GM23338 (cell line): ENCODE results near the gene VMO1. TPM values are rescaled to one million over a fixed set of nuclear protein-coding genes. Genes with fewer than 3 reads are reported as not detected.

Experiments
- ATAC-seq: fragments of 200-7000 bp; cut with Tn5 transposase; 3 replicates; pipeline ENCODE4 v1.9.1; 2020
- DNase-seq: peaks from one replicate; pipeline ENCODE4 v3.0.0-alpha.2; 2015; ENCODE audit warnings: low spot score
- H2AFZ ChIP-seq: fragments of 200-600 bp; sonication (generic); 2 replicates; pipeline ENCODE4 v1.8.0; 2016; ENCODE audit warnings: antibody characterized with exemption, mild to moderate bottlenecking, moderate library complexity
- H3F3A ChIP-seq: fragments of 200-600 bp; sonication (generic); replicated peaks from 2 replicates; pipeline ENCODE4 v1.8.0; 2017; ENCODE audit warnings: antibody characterized with exemption, mixed run types, low read depth
- H3K27ac ChIP-seq: fragments of 200-600 bp; sonication (generic); 2 replicates; pipeline ENCODE4 v1.6.1; 2016; ENCODE audit warnings: low read depth
- H3K27me3 ChIP-seq: fragments of 200-600 bp; sonication (generic); 2 replicates; pipeline ENCODE4 v1.8.0; 2016; ENCODE audit warnings: mild to moderate bottlenecking, mixed run types, moderate library complexity; ENCODE audit not compliant: insufficient read depth
- H3K36me3 ChIP-seq: fragments of 200-600 bp; sonication (generic); 2 replicates; pipeline ENCODE4 v1.8.0; 2016; ENCODE audit warnings: mild to moderate bottlenecking; ENCODE audit not compliant: insufficient read depth
- H3K4me1 ChIP-seq: fragments of 200-600 bp; sonication (generic); 2 replicates; pipeline ENCODE4 v1.8.0; 2016; ENCODE audit warnings: mild to moderate bottlenecking, moderate library complexity; ENCODE audit not compliant: insufficient read depth
- H3K4me2 ChIP-seq: fragments of 200-600 bp; sonication (generic); 2 replicates; pipeline ENCODE4 v1.7.1; 2017; ENCODE audit warnings: mixed run types
- H3K4me3 ChIP-seq: fragments of 200-600 bp; sonication (generic); 2 replicates; pipeline ENCODE4 v1.6.1; 2016; ENCODE audit warnings: mixed run types
- H3K79me2 ChIP-seq: fragments of 200-600 bp; sonication (generic); replicated peaks from 2 replicates; pipeline ENCODE4 v1.8.0; 2017; ENCODE audit warnings: mild to moderate bottlenecking; ENCODE audit not compliant: insufficient read depth
- H3K9me2 ChIP-seq: fragments of 200-600 bp; sonication (generic); 2 replicates; pipeline ENCODE4 v1.8.0; 2017; ENCODE audit not compliant: insufficient read depth
- H4K20me1 ChIP-seq: fragments of 200-600 bp; sonication (generic); replicated peaks from 2 replicates; pipeline ENCODE4 v1.8.0; 2017; ENCODE audit warnings: mild to moderate bottlenecking; ENCODE audit not compliant: insufficient read depth
- H3K27ac Mint-ChIP-seq: 2 replicates; pipeline ENCODE4 v1.8.0; 2020; ENCODE audit warnings: inconsistent platforms, mild to moderate bottlenecking, moderate library complexity, mixed read lengths
- H3K27me3 Mint-ChIP-seq: 3 replicates; pipeline ENCODE4 v1.8.0; 2022; ENCODE audit warnings: low read depth, mild to moderate bottlenecking, moderate library complexity, mixed read lengths, inconsistent platforms; ENCODE audit not compliant: insufficient read depth, poor library complexity
- H3K36me3 Mint-ChIP-seq: 3 replicates; pipeline ENCODE4 v1.8.0; 2021; ENCODE audit warnings: low read depth, mild to moderate bottlenecking, inconsistent platforms, moderate library complexity, mixed read lengths
- H3K4me1 Mint-ChIP-seq: 3 replicates; pipeline ENCODE4 v1.8.0; 2020; ENCODE audit warnings: mild to moderate bottlenecking, inconsistent platforms, mixed read lengths
- H3K4me3 Mint-ChIP-seq: 3 replicates; pipeline ENCODE4 v1.8.0; 2021; ENCODE audit warnings: moderate library complexity, mild to moderate bottlenecking, inconsistent platforms, mixed read lengths
- H3K9me3 Mint-ChIP-seq: 3 replicates; pipeline ENCODE4 v1.8.0; 2020; ENCODE audit warnings: moderate library complexity, mild to moderate bottlenecking, inconsistent platforms, mixed read lengths
- EZH2phosphoT487 ChIP-seq: fragments of 200-600 bp; sonication (generic); IDR thresholded peaks from one replicate; pipeline ENCODE4 v1.8.1; 2018; ENCODE audit warnings: antibody characterized with exemption; ENCODE audit not compliant: unreplicated experiment
- JUNB ChIP-seq: IDR thresholded peaks from one replicate; pipeline ENCODE4 v1.6.1; 2016; ENCODE audit warnings: antibody characterized with exemption; ENCODE audit not compliant: unreplicated experiment
- POLR2AphosphoS5 ChIP-seq: IDR thresholded peaks from 2 replicates; pipeline ENCODE4 v1.6.1; 2016; ENCODE audit warnings: antibody characterized with exemption, low read depth
- ZNF114 ChIP-seq: fragments of 250-450 bp; sonication (Bioruptor Pico); IDR thresholded peaks from 2 replicates; pipeline ENCODE4 v1.5.0; 2020; ENCODE audit warnings: mild to moderate bottlenecking, moderate library complexity
- polyA plus RNA-seq: library from polyadenylated mRNA; unstranded; fragments of >200 nt; fragmentation: Nextera tagmentation; extraction: Ambion mirVana; gene quantifications from 2 replicates; pipeline ENCODE4 v1.2.1, GENCODE V29; 2016
- total RNA-seq: library from RNA; depleted of rRNA; stranded (reverse); fragments of >200 nt; shearing (Covaris generic); gene quantifications from 2 replicates; pipeline ENCODE4 v1.2.3, GENCODE V29; 2014
- TF ChIP-seq, protein P1 (sequence below): IDR thresholded peaks from one replicate; pipeline ENCODE4 v1.6.1; 2018; ENCODE audit warnings: antibody characterized with exemption; ENCODE audit not compliant: unreplicated experiment
- TF ChIP-seq, protein P2 (sequence below): fragments of 250-450 bp; sonication (Bioruptor Pico); IDR thresholded peaks from 2 replicates; pipeline ENCODE4 v1.5.0; 2020; ENCODE audit warnings: mild to moderate bottlenecking, moderate library complexity

Gene VMO1
- total and polyA plus RNA-seq, 2 experiments from 2014 or later: 0.38 to 0.47 TPM

DNA sequence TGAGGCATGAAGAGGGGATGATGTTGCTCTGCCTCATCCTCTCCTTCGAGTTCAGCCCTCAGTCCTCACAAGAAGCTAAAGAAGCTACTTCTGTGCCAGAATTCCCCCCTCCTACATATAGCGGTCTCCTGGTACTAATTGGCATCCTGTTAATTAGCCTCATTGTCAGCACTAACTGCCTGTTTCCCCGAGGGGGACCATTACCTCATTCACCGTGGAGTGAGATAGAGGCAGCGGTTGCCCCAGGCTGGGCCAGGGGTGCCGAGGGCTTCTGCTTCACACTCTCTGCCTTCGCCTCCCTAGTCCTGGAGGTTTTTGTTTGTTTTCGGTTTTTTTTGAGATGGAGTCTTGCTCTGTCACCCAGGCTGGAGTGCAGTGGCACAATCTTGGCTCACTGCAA is 41.2 kb upstream of the VMO1 start:
- TF ChIP-seq, protein P1, sequence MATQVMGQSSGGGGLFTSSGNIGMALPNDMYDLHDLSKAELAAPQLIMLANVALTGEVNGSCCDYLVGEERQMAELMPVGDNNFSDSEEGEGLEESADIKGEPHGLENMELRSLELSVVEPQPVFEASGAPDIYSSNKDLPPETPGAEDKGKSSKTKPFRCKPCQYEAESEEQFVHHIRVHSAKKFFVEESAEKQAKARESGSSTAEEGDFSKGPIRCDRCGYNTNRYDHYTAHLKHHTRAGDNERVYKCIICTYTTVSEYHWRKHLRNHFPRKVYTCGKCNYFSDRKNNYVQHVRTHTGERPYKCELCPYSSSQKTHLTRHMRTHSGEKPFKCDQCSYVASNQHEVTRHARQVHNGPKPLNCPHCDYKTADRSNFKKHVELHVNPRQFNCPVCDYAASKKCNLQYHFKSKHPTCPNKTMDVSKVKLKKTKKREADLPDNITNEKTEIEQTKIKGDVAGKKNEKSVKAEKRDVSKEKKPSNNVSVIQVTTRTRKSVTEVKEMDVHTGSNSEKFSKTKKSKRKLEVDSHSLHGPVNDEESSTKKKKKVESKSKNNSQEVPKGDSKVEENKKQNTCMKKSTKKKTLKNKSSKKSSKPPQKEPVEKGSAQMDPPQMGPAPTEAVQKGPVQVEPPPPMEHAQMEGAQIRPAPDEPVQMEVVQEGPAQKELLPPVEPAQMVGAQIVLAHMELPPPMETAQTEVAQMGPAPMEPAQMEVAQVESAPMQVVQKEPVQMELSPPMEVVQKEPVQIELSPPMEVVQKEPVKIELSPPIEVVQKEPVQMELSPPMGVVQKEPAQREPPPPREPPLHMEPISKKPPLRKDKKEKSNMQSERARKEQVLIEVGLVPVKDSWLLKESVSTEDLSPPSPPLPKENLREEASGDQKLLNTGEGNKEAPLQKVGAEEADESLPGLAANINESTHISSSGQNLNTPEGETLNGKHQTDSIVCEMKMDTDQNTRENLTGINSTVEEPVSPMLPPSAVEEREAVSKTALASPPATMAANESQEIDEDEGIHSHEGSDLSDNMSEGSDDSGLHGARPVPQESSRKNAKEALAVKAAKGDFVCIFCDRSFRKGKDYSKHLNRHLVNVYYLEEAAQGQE: no peak
- TF ChIP-seq POLR2AphosphoS5 (no peak), JUNB (no peak), ZNF114 (CRISPR knock-in tag) (no peak), EZH2phosphoT487 (no peak)
- TF ChIP-seq, protein P2, sequence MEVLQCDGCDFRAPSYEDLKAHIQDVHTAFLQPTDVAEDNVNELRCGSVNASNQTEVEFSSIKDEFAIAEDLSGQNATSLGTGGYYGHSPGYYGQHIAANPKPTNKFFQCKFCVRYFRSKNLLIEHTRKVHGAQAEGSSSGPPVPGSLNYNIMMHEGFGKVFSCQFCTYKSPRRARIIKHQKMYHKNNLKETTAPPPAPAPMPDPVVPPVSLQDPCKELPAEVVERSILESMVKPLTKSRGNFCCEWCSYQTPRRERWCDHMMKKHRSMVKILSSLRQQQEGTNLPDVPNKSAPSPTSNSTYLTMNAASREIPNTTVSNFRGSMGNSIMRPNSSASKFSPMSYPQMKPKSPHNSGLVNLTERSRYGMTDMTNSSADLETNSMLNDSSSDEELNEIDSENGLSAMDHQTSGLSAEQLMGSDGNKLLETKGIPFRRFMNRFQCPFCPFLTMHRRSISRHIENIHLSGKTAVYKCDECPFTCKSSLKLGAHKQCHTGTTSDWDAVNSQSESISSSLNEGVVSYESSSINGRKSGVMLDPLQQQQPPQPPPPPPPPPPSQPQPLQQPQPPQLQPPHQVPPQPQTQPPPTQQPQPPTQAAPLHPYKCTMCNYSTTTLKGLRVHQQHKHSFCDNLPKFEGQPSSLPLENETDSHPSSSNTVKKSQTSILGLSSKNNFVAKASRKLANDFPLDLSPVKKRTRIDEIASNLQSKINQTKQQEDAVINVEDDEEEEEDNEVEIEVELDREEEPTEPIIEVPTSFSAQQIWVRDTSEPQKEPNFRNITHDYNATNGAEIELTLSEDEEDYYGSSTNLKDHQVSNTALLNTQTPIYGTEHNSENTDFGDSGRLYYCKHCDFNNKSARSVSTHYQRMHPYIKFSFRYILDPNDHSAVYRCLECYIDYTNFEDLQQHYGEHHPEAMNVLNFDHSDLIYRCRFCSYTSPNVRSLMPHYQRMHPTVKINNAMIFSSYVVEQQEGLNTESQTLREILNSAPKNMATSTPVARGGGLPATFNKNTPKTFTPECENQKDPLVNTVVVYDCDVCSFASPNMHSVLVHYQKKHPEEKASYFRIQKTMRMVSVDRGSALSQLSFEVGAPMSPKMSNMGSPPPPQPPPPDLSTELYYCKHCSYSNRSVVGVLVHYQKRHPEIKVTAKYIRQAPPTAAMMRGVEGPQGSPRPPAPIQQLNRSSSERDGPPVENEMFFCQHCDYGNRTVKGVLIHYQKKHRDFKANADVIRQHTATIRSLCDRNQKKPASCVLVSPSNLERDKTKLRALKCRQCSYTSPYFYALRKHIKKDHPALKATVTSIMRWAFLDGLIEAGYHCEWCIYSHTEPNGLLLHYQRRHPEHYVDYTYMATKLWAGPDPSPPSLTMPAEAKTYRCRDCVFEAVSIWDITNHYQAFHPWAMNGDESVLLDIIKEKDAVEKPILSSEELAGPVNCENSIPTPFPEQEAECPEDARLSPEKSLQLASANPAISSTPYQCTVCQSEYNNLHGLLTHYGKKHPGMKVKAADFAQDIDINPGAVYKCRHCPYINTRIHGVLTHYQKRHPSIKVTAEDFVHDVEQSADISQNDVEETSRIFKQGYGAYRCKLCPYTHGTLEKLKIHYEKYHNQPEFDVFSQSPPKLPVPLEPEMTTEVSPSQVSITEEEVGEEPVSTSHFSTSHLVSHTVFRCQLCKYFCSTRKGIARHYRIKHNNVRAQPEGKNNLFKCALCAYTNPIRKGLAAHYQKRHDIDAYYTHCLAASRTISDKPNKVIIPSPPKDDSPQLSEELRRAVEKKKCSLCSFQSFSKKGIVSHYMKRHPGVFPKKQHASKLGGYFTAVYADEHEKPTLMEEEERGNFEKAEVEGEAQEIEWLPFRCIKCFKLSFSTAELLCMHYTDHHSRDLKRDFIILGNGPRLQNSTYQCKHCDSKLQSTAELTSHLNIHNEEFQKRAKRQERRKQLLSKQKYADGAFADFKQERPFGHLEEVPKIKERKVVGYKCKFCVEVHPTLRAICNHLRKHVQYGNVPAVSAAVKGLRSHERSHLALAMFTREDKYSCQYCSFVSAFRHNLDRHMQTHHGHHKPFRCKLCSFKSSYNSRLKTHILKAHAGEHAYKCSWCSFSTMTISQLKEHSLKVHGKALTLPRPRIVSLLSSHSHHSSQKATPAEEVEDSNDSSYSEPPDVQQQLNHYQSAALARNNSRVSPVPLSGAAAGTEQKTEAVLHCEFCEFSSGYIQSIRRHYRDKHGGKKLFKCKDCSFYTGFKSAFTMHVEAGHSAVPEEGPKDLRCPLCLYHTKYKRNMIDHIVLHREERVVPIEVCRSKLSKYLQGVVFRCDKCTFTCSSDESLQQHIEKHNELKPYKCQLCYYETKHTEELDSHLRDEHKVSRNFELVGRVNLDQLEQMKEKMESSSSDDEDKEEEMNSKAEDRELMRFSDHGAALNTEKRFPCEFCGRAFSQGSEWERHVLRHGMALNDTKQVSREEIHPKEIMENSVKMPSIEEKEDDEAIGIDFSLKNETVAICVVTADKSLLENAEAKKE (CRISPR knock-in tag): no peak
- H3K4me2 ChIP-seq: no peak overlapping the region
- Mint-ChIP-seq H3K27ac (no peak overlapping the region), H3K4me1 (no peaks in the 10 kb centered on the region), H3K4me3 (no peak overlapping the region), H3K27me3 (peaks cover 4% of the 10 kb centered on the region), H3K36me3 (peaks cover 3% of the 10 kb centered on the region; the same call in 2 of the 3 replicates), H3K9me3 (no peaks in the 10 kb centered on the region)
- H3K79me2 ChIP-seq: no peaks in the 10 kb centered on the region
- peak; percentile 61 for ATAC-seq
- no peaks in the 10 kb centered on the region for H3K36me3 ChIP-seq
- no peak for DNase-seq
- no peak overlapping the region for H2AFZ ChIP-seq
- H3K9me2 ChIP-seq: no peaks in the 10 kb centered on the region
- no peak overlapping the region for H3K4me3 ChIP-seq
- H3K27me3 ChIP-seq: no peaks in the 10 kb centered on the region
- H3K4me1 ChIP-seq: no peaks in the 10 kb centered on the region
- no peaks in the 10 kb centered on the region for H3F3A ChIP-seq
- H4K20me1 ChIP-seq: no peaks in the 10 kb centered on the region
- no peak overlapping the region for H3K27ac ChIP-seq
